Duodenal mucosa (tissue), 2 donors: ENCODE results near the gene SEMA4F.

ENCODE experiments used
- H3K27ac ChIP-seq: one replicate; pipeline ENCODE4 v1.7.0; 2013; ENCODE audit warnings: low read depth, low read length
- H3K27me3 ChIP-seq, 2 donors: one replicate each; pipeline ENCODE4 v1.7.0; 2013; ENCODE audit warnings: low read length in 2 of 2, control low read depth in 1 of 2; ENCODE audit not compliant: insufficient read depth in 2 of 2, control insufficient read depth in 1 of 2
- H3K36me3 ChIP-seq, 2 donors: one replicate each; pipeline ENCODE4 v1.7.0; 2013; ENCODE audit warnings: low read length in 2 of 2, control low read depth in 1 of 2; ENCODE audit not compliant: insufficient read depth in 2 of 2, control insufficient read depth in 1 of 2
- H3K4me1 ChIP-seq, 2 donors: one replicate each; pipeline ENCODE4 v1.7.0; 2013; ENCODE audit warnings: low read length in 2 of 2, control low read depth in 1 of 2; ENCODE audit not compliant: insufficient read depth in 2 of 2, control insufficient read depth in 1 of 2
- H3K4me3 ChIP-seq, 2 donors: one replicate each; pipeline ENCODE4 v1.7.0; 2013; ENCODE audit warnings: low read length in 2 of 2, low read depth in 1 of 2
- H3K9ac ChIP-seq, 2 donors: one replicate each; pipeline ENCODE4 v1.7.0; 2013; ENCODE audit warnings: low read length in 2 of 2, low read depth in 1 of 2
- H3K9me3 ChIP-seq, 2 donors: one replicate each; pipeline ENCODE4 v1.7.0; 2013; ENCODE audit warnings: low read length in 2 of 2, control low read depth in 1 of 2; ENCODE audit not compliant: control insufficient read depth in 1 of 2

SEMA4F gene

DNA sequence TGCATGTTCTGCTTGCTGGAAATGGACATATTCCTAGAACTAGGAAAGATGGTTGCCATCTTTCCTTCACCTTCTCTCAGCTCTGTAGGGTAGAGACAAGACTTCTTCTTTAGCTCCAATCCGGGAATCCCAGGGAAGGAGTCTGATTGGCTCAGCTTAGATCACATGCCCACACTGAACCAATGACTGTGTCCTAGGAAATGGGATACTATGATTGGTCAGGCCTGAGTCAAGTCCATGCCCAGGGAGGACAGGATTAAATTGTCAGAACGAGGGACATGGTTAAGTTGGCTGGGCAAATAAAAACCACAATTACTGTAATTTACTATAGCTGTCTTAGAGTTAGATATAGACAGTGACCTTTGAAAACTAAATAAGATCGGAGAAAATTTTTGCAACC, 31.4 kb downstream of the SEMA4F start:
- Histone ChIP-seq H3K4me3 (no peak overlapping the region), H3K9ac (no peak overlapping the region), H3K4me1 (no peaks in the 10 kb centered on the region), H3K27ac (no peak overlapping the region), H3K9me3 (no peaks in the 10 kb centered on the region), H3K27me3 (peaks cover 0 to 6% of the 10 kb centered on the region in 2 donors), H3K36me3 (no peaks in the 10 kb centered on the region)

DNA sequence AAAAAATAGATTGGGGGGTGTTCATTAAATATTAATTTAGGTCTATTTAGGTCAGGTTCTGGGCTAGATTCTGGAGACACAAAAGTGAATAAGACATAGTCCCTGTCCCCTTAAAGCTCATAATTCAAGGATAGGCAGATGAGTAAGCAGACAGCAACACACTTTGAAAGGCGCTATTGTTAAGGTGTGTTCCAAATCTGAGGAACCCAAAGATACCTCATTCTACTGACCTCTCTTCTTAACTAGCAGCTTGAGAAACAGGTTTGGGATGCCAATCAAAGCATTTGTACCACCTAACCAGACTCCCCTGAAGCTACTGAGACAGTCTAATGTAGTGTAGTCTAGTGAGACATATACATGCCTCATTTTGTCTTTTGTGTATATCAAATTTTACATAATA, 34.8 kb downstream of the SEMA4F start:
- H3K4me1 ChIP-seq, result peaks cover 5% of the 10 kb centered on the region in 2 donors
- H3K9ac ChIP-seq, result no peak overlapping the region
- no peaks in the 10 kb centered on the region for H3K36me3 ChIP-seq
- no peak overlapping the region for H3K27ac ChIP-seq
- no peak overlapping the region for H3K4me3 ChIP-seq
- H3K27me3 ChIP-seq, result peaks cover 0 to 6% of the 10 kb centered on the region in 2 donors
- H3K9me3 ChIP-seq, result no peaks in the 10 kb centered on the region

DNA sequence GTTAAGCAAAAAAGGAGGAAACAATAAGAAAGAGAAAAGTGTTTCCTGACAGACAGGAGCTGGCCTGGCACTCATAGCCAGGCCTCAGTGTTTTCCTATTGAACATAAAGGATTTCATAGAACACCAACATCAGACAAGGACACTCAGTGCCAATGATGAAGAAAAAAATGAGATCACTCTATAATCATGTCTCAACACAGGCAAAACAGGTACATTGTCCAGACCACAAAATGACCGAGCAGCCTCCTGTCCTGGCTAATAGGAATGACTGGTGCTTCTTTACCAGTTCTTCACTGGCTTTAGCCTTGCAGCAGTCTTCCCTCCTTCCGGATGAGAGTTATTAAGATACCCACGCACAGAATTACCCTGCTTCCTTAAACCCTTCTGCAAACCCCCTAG, 35.6 kb downstream of the SEMA4F start:
- Histone ChIP-seq H3K9ac (no peak overlapping the region), H3K9me3 (no peaks in the 10 kb centered on the region), H3K27me3 (peaks cover 0 to 6% of the 10 kb centered on the region in 2 donors), H3K27ac (no peak overlapping the region), H3K4me3 (no peak overlapping the region), H3K36me3 (no peaks in the 10 kb centered on the region), H3K4me1 (peaks cover 12 to 13% of the 10 kb centered on the region in 2 donors)

DNA sequence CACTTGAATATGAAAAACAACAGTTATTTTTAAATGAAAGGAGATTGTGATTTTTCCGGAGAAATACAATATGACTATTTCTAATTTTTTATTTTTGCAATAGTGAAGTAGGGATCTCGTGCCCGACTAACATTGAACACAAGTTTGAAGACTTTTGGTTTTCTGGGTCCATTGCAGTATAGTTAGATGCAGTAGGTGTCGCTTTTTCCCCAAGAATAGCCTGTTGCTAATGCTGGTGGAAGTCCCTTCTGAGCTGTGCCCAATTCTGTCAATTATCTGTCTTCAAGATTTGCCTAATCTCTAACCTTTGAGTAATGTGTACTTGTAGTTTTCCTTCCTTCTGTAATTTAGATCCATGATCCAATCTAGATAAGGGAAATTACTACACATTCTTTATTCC, 36.5 kb downstream of the SEMA4F start:
- Histone ChIP-seq H3K4me3 (no peak overlapping the region), H3K4me1 (peaks cover 13 to 21% of the 10 kb centered on the region in 2 donors), H3K36me3 (no peaks in the 10 kb centered on the region), H3K9me3 (no peaks in the 10 kb centered on the region), H3K27ac (no peak overlapping the region), H3K27me3 (peaks cover 0 to 6% of the 10 kb centered on the region in 2 donors), H3K9ac (no peak overlapping the region)

DNA sequence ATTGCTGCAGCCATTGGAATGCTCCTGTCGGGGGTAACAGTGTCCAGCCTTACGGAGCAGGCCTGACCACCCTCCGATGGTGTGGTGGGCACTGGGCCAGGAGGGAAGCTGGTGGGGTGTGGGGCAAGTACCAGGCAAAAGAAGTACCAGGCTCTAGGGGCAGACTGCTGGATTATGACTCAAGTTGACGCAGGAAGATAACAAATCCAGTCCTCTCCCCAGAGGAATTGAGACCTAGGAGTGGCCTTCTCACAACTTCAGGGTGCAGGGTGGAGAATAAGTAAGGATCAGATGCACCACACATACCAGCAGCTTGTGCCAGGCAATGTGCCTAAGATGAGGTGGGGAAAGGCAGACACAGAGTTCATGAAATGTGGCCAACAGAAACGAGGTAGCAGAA, 37.9 kb downstream of the SEMA4F start:
- Histone ChIP-seq H3K9me3 (no peaks in the 10 kb centered on the region), H3K36me3 (no peaks in the 10 kb centered on the region), H3K27me3 (peaks cover 0 to 6% of the 10 kb centered on the region in 2 donors), H3K9ac (no peak overlapping the region), H3K4me1 (peaks cover 16 to 25% of the 10 kb centered on the region in 2 donors), H3K4me3 (no peak overlapping the region), H3K27ac (no peak overlapping the region)

DNA sequence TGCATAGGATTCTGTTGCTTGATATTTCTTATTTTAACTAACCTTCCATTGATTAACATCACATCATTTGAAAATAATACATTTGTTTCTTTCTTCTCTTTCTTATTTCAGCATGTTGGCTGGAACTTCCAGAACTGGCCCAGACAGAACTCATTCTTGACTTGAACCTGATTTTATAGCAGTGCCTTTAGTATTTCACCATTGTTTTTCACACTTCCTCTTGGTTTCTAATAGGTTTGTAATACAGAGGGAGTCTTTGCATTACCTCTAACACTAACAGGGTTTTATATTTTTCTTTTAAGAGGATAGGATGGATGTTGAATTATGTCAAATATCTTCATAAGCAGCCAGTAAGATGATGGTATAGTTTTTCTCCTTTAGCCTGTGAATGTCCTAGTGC, 39.2 kb downstream of the SEMA4F start:
- Histone ChIP-seq H3K4me3 (no peak overlapping the region), H3K27me3 (no peaks in the 10 kb centered on the region), H3K36me3 (no peaks in the 10 kb centered on the region), H3K9me3 (no peaks in the 10 kb centered on the region), H3K9ac (no peak overlapping the region), H3K27ac (no peak overlapping the region), H3K4me1 (peaks cover 16 to 28% of the 10 kb centered on the region in 2 donors)

DNA sequence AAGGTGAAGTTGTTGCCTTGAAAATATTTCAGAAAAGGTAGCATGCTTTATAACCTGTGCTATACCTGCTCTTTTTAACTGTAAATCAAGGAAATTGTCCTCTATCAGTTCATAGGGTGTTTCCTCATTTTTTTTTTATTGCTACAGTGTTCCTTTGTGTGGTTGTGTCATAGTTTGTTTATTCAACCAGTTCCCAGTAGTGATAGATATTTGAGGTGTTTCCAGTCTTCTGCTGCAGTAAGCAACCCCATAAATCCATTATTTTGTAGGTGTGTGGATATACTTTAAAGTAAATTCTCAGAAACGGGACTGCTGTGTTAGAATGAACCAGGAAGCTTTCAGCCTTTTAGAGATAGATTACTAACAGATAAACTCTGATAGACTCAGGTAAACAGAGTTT, 39.6 kb downstream of the SEMA4F start:
- Histone ChIP-seq H3K36me3 (no peaks in the 10 kb centered on the region), H3K4me3 (no peak overlapping the region), H3K9ac (no peak overlapping the region), H3K27me3 (no peaks in the 10 kb centered on the region), H3K4me1 (peaks cover 16 to 28% of the 10 kb centered on the region in 2 donors), H3K27ac (no peak overlapping the region), H3K9me3 (no peaks in the 10 kb centered on the region)

DNA sequence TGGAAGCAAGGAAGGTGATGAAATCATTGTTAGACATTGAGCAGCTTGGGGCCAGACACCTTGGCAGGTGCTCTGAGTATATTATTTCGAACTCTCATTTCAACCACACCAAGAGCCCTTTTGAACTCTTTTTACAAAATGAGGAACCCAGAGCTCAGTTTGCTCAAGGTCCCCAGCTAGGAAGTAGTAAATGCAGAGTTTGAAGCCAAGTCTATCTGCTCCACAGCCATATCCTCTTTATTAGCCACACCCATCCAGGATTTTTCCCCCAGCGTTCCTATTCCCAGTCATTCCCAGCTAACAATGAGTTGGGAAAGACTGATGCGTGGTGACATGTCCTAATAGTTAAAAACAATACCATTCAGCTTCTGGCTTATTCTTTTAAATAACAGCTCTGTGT, 40.2 kb downstream of the SEMA4F start:
- no peak overlapping the region for H3K27ac ChIP-seq
- no peaks in the 10 kb centered on the region for H3K9me3 ChIP-seq
- H3K27me3 ChIP-seq, result no peaks in the 10 kb centered on the region
- H3K4me1 ChIP-seq, result peaks cover 16 to 28% of the 10 kb centered on the region in 2 donors
- H3K9ac ChIP-seq, result no peak overlapping the region
- no peak overlapping the region for H3K4me3 ChIP-seq
- H3K36me3 ChIP-seq, result no peaks in the 10 kb centered on the region

DNA sequence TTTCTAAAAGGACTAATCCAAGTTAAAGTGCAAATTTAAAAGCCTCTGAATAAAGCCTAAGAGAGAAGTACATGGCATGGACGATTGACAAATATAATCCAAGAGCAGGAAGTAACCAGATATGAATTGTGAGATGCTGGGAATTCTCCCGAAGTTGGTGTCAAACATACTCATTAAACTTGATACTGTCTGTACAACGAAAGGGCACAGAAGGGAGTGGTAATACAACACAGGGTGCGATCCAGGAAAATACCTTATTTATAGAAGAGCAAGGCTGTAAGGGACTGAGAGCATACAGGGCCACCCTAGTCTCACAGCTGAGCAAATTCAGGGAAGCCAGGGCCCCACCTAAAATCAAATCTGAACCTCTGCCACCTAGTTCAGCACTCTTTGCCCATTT, 41.6 kb downstream of the SEMA4F start:
- no peak overlapping the region for H3K9ac ChIP-seq
- no peaks in the 10 kb centered on the region for H3K36me3 ChIP-seq
- H3K9me3 ChIP-seq, result no peaks in the 10 kb centered on the region
- H3K27me3 ChIP-seq, result no peaks in the 10 kb centered on the region
- H3K4me3 ChIP-seq, result no peak overlapping the region
- peaks cover 16 to 28% of the 10 kb centered on the region in 2 donors for H3K4me1 ChIP-seq
- no peak overlapping the region for H3K27ac ChIP-seq

DNA sequence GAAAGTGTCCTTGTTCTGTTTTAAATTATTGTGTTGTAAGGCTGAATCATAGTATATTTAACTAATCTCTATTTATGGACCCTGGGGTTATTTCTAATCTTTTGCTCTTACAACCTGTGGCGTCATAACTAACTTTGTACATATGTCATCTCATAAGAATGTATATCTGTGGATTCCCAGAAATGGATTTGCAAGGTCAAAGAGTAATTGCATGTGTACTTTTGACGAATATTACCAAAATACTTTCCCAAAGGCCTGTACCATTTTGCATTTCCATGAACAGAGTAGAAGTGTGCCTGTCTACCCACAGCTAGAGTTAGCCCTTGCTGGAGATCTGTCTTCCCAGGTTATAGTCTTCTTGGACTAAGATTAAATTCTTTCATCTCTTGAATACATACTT, 42.8 kb downstream of the SEMA4F start:
- Histone ChIP-seq H3K36me3 (no peaks in the 10 kb centered on the region), H3K27ac (no peak overlapping the region)

More for the DNA sequence above, 42.8 kb downstream of the SEMA4F start:
- Histone ChIP-seq H3K4me3 (no peak overlapping the region), H3K27me3 (peaks cover 0 to 4% of the 10 kb centered on the region in 2 donors), H3K4me1 (peaks cover 16 to 28% of the 10 kb centered on the region in 2 donors), H3K9me3 (no peaks in the 10 kb centered on the region), H3K9ac (no peak overlapping the region)
